ENCODE measurements around the gene CCNJL. TPM values are rescaled to one million over a fixed set of nuclear protein-coding genes. Genes with fewer than 3 reads are reported as not detected.

The CCNJL gene
- total and polyA plus RNA-seq, 12 donors: 1.2 to 10.6 (median 4.3) TPM

- TF ChIP-seq POLR2A (IDR thresholded peaks at IDR 0.05): no peak
- TF ChIP-seq CTCF (IDR thresholded peaks at IDR 0.05): no peak
- Histone ChIP-seq H3K27ac (no peak overlapping the region), H3K27me3 (no peaks in the 10 kb centered on the region), H3K9me3 (replicated peaks in 1 of 3) (no peaks in the 10 kb centered on the region), H3K4me3 (no peak overlapping the region), H3K4me1 (replicated peaks in 1 of 2) (no peaks in the 10 kb centered on the region), H3K36me3 (replicated peaks in 1 of 2) (no peaks in the 10 kb centered on the region)
- 91 to 93% (median 92%) methylated on average over 7 to 10 of the region's 10 CpGs for WGBS, 4 donors
- intact Hi-C loops (cut with DNase I): no loop called here
- DNase-seq: no peak
Measured at GRCh38 chr5:160298189-160298588, 14.2 kb downstream of the CCNJL start.

DNA sequence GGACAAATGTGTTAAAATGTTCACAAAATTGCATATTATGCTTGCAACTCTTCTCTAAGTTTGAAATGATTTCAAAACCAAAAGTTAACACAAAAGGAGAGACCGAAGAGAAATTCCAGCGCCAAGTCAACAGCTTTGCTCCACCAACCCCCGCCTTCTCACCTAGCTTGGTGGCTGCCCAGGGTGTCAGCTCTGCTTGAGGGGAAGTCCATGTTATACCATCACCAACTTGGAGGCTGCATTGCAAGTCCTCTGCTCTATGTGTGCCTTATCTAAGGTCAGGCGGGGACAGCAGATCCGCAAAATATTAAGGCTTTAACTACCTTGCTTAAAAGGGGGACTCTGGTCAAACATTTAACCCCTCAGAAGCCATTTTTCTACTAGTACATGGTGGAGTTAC, 14.6 kb downstream of the CCNJL start:
- Histone ChIP-seq H3K27ac (no peak overlapping the region), H3K36me3 (replicated peaks in 1 of 2) (no peaks in the 10 kb centered on the region), H3K4me3 (no peak overlapping the region), H3K4me1 (replicated peaks in 1 of 2) (no peaks in the 10 kb centered on the region), H3K27me3 (no peaks in the 10 kb centered on the region), H3K9me3 (replicated peaks in 1 of 3) (no peaks in the 10 kb centered on the region)
- TF ChIP-seq CTCF (IDR thresholded peaks at IDR 0.05) (no peak), POLR2A (IDR thresholded peaks at IDR 0.05) (no peak)
- DNase-seq: no peak
- intact Hi-C loops (cut with DNase I): no loop called here
- WGBS, 4 donors: 91 to 95% (median 94%) methylated on average over 5 of the region's 5 CpGs

DNA sequence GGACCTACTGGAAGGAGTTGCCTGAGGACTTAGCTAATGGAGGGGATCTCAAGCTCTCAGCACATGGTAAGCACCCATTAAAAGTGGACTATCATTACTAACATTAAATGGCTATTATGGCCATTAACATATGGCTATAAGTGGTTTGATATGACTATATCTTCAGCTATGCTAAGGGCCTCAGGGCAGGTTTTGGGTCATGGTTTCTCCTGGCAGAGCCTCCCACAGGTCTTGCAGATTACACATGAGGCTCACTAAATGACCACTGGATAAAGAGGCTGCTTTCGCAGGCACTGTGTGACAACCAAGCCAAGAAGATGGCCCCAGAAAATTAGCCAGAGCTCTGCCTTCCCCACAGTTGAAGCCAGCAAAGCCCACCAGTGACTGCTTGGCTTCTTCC, 15.4 kb downstream of the CCNJL start:
- H3K9me3 ChIP-seq (replicated peaks in 1 of 3): no peaks in the 10 kb centered on the region
- intact Hi-C loops (cut with DNase I): no loop called here
- no peaks in the 10 kb centered on the region for H3K36me3 ChIP-seq (replicated peaks in 1 of 2)
- H3K4me1 ChIP-seq (replicated peaks in 1 of 2): no peaks in the 10 kb centered on the region
- no peak overlapping the region for H3K27ac ChIP-seq
- no peak for TF ChIP-seq CTCF (IDR thresholded peaks at IDR 0.05)
- no peak for TF ChIP-seq POLR2A (IDR thresholded peaks at IDR 0.05)
- no peak for DNase-seq
- no peak overlapping the region for H3K4me3 ChIP-seq
- no peaks in the 10 kb centered on the region for H3K27me3 ChIP-seq
- 92 to 100% (median 100%) methylated on average over 1 of the region's 1 CpG; no CpG with 5 or more reads in 1 of the 4 donors for whole genome bisulfite sequencing, 4 donors

GRCh38 chr5:160296496-160296895, 15.9 kb downstream of the CCNJL start:
- Histone ChIP-seq H3K4me3 (no peak overlapping the region), H3K27ac (no peak overlapping the region), H3K36me3 (replicated peaks in 1 of 2) (no peaks in the 10 kb centered on the region), H3K4me1 (replicated peaks in 1 of 2) (no peaks in the 10 kb centered on the region), H3K27me3 (no peaks in the 10 kb centered on the region), H3K9me3 (replicated peaks in 1 of 3) (no peaks in the 10 kb centered on the region)
- intact Hi-C loops (cut with DNase I): no loop called here
- 93 to 98% (median 95%) methylated on average over 4 of the region's 4 CpGs for WGBS, 4 donors
- DNase-seq: no peak
- TF ChIP-seq CTCF (IDR thresholded peaks at IDR 0.05) (no peak), POLR2A (IDR thresholded peaks at IDR 0.05) (no peak)
